AML-193 (cell line): ENCODE data around the gene S100A4.
"Not testable (repeated sequence)": the region's sequence is repeated elsewhere in the genome, so short reads cannot be mapped to it uniquely, and the experiment has no call there.

Experiments used
- DNase-seq, 2 experiments: peaks; one replicate each; lab custom pipeline; 2025; lab: John Stamatoyannopoulos, UW

S100A4 gene

GRCh38 chr1:153545067-153546055 is at the start of gene S100A4:
Gene S100A4, minus strand, starts transcription at chr1:153545806. Its CDS starts 1,012 bp downstream, at chr1:153544794.
- peak; percentile 82 to 89 for DNase-seq

GRCh38 chr1:153592748-153593147 is 47.1 kb upstream of the S100A4 start:
- DNase-seq = no peak

GRCh38 chr1:153588482-153588881 is 42.9 kb upstream of the S100A4 start:
- no peak for DNase-seq

DNA sequence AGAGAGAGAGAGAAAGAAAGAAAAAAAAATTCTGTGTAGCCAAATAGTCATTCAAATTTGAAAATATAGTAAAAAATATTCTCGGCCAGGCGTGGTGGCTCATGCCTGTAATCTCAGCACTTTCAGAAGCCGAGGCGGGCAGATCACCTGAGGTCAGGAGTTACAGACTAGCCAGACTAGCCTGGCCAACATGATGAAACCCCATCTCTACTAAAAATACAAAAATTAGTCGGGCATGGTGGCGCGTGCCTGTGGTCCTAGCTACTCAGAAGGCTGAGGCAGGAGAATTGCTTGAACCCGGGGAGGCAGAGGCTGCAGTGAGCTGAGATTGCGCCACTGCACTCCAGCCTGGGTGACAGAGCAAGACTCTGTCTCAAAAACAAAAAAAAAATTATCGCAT is 42.4 kb upstream of the S100A4 start:
- not testable (repeated sequence) for DNase-seq

- DNase-seq = no peak
Observed at GRCh38 chr1:153587314-153587713, 41.7 kb upstream of the S100A4 start.

- DNase-seq = no peak
Observed at GRCh38 chr1:153586347-153586746, 40.7 kb upstream of the S100A4 start.

DNA sequence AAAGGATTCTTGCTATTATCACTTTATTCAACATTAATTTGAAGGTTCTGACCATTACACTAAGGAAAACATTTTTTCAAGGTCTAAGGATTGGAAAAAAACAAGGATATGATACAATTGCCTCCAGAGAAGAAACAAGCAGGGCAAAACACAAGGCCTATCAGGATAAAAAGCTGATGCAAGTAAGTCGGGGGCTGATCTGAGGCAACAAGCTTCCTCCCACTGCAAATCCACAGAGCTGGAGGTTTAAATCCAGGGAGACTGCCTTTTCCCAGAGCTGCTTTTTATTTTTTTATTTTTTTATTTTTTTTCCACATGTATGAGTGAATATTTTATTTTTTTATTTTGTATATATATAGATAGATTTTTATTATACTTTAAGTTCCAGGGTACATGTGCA is 39.4 kb upstream of the S100A4 start:
- no peak for DNase-seq

GRCh38 chr1:153583976-153584375 is 38.4 kb upstream of the S100A4 start:
- no peak for DNase-seq

DNA sequence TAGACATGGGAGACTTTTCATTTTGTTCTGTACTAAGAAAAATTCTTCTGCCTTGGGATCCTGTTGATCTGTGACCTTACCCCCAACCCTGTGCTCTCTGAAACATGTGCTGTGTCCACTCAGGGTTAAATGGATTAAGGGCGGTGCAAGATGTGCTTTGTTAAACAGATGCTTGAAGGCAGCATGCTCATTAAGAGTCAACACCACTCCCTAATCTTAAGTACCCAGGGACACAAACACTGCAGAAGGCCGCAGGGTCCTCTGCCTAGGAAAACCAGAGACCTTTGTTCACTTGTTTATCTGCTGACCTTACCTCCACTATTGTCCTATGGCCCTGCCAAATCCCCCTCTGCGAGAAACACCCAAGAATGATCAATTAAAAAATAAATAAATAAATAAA is 37.9 kb upstream of the S100A4 start:
- DNase-seq = not testable (repeated sequence)

DNA sequence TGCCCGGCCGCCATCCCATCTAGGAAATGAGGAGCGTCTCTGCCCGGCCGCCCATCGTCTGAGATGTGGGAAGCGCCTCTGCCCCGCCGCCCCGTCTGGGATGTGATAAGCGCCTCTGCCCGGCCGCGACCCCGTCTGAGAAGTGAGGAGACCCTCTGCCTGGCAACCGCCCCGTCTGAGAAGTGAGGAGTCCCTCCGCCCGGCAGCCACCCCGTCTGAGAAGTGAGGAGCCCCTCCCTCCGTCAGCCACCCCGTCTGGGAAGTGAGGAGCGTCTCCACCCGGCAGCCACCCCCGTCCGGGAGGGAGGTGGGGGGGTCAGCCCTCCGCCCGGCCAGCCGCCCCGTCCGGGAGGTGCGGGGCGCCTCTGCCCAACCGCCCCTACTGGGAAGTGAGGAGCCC is 37.2 kb upstream of the S100A4 start:
- DNase-seq = not testable (repeated sequence)

GRCh38 chr1:153578936-153579335 is 33.3 kb upstream of the S100A4 start:
- no peak for DNase-seq

- DNase-seq = no peak
Observed at GRCh38 chr1:153578490-153578889, 32.9 kb upstream of the S100A4 start.

- no peak for DNase-seq
Observed at GRCh38 chr1:153577624-153578051, 32.0 kb upstream of the S100A4 start.

GRCh38 chr1:153577138-153577537 is 31.5 kb upstream of the S100A4 start:
- no peak for DNase-seq

- not testable (repeated sequence) for DNase-seq
Observed at GRCh38 chr1:153575497-153575896, 29.9 kb upstream of the S100A4 start.

- not testable (repeated sequence) for DNase-seq
Observed at GRCh38 chr1:153575081-153575491, 29.5 kb upstream of the S100A4 start.

DNA sequence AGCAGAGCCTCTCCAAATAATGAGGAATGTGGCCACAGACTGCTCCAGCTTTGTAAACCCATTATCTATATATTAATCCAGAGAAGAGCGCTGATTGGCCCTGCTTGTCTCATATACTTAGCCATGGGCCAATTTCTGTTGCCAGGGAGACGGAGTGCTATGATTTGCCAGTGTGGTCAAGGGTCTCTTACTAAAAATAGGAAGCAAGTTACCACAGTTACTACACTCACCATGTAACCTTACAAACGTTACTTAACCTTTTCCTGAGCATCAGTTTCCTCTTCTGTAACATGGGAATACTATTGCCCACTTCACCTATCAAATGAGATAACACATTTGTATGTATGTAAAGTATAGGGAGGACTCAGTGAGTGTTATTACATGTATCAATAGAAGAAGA is 27.7 kb upstream of the S100A4 start:
- peak in 1 of 2 experiments; percentile 16 for DNase-seq

- DNase-seq = peak; percentile 60 to 66
Observed at GRCh38 chr1:153572569-153573015, 27.0 kb upstream of the S100A4 start.

DNA sequence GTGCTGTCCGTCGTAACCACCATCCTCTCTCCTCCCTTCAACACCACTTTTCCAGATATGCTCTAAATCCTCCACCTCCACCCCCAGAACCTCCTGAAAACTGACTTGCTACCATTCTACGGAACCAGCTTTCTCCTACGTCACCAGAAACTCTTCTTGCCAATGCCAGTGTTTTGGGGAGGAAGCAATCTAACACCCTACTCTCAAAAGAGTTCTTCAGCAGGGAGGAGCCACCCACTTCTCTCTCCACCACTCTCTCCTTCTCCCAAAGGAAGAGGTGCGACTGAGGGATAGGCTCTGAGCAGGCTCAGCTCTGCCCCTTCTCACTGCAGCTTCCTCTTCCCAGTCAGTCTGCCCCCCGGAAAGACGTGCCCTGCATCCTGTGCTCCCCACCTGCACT is 26.1 kb upstream of the S100A4 start:
- no peak for DNase-seq

DNA sequence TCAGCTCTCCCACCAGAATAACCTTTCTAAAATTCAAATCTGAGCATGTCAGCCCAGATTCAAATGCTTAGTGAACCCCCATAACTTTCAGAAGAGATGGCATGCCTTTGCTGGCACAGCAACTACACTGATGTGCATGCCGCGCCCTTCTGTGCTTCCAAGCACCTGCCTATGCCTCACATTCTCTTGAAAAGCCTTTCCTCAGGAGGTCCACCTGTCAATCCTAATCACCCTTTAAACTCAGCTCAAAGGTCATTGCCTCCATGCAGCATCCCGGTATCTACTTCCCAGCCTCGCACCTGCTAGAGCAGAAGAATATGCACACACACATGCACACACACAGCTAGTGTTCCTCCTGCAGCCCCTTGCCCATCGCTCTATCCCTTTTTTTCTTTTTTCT is 25.3 kb upstream of the S100A4 start:
- DNase-seq = no peak

GRCh38 chr1:153569465-153569864 is 23.9 kb upstream of the S100A4 start:
- DNase-seq = no peak

GRCh38 chr1:153568367-153569099 is 22.9 kb upstream of the S100A4 start:
- DNase-seq = peak; percentile 56 to 72
